ENCODE data around the gene CIDEC. TPM values are rescaled to one million over a fixed set of nuclear protein-coding genes. Genes with fewer than 3 reads are reported as not detected.
A peak's percentile ranks its signal among the peaks of the same experiment; 100 is the strongest.
"Not testable (repeated sequence)": the region's sequence is repeated elsewhere in the genome, so short reads cannot be mapped to it uniquely, and the experiment has no call there.

CIDEC gene
- total RNA-seq, 2 experiments from 2014 or later: not detected

GRCh38 chr3:9852528-9852927, 27.5 kb downstream of the CIDEC start:
- BruUV-seq (replicated peaks): no TSS peak
- no peaks in the 10 kb centered on the region for H3K36me3 ChIP-seq (ENCODE audit: insufficient read depth, low read length)
- TF ChIP-seq CTCF (conservative IDR thresholded peaks at IDR 0.05; ENCODE audit: low read length) (no peak), EZH2phosphoT487 (IDR thresholded peaks at IDR 0.05; ENCODE audit: borderline replicate concordance, low read depth, low read length) (no peak)
- ChIA-PET CTCF (ENCODE audit: unreplicated experiment) (no interaction called here), POLR2A (no interaction called here)
- no peak overlapping the region for H3K27ac ChIP-seq (ENCODE audit: low read depth, low read length, poor library complexity, severe bottlenecking)
- no peaks in the 10 kb centered on the region for H3K9me3 ChIP-seq (ENCODE audit: low read length)
- no peaks in the 10 kb centered on the region for H3K9me2 ChIP-seq (ENCODE audit: insufficient read depth, low read length)
- no peak overlapping the region for H3K4me3 ChIP-seq (ENCODE audit: low read depth, low read length, poor library complexity, severe bottlenecking)
- H3K4me2 ChIP-seq (ENCODE audit: low read length): no peak overlapping the region
- intact Hi-C loops (cut with micrococcal nuclease; ENCODE audit: unreplicated experiment): no loop called here
- H2AFZ ChIP-seq (ENCODE audit: low read length): no peak overlapping the region
- no peak for DNase-seq (ENCODE audit: low spot score)
- no peaks in the 10 kb centered on the region for H3K4me1 ChIP-seq (ENCODE audit: insufficient read depth, low read length, poor library complexity, severe bottlenecking)
- H4K20me1 ChIP-seq (ENCODE audit: insufficient read depth, low read length): no peaks in the 10 kb centered on the region
- H3K79me2 ChIP-seq (ENCODE audit: insufficient read depth, low read depth, low read length): no peaks in the 10 kb centered on the region

DNA sequence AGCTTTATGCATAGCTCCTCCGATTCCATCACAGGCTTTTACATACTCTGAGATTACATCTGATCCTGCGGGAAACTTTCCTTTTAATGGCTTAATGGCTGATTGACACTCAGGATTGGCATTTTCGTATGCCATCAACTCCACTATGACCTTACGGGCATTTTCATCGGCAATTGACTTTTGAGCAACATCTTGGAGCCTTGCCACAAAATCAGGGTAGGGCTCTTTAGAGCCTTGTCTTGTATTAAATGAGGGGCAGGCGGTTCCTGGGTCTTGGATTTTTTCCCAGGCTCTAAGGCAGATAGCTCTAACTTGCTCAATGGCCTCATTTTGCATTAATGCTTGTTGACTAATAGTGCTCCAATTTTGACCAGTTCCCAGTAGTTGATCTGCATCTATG, 28.1 kb downstream of the CIDEC start:
- H3K4me3 ChIP-seq (ENCODE audit: low read depth, low read length, poor library complexity, severe bottlenecking); H4K20me1 ChIP-seq (ENCODE audit: insufficient read depth, low read length); H3K9me3 ChIP-seq (ENCODE audit: low read length); H3K9me2 ChIP-seq (ENCODE audit: insufficient read depth, low read length); DNase-seq (ENCODE audit: low spot score); POLR2A ChIA-PET; H3K36me3 ChIP-seq (ENCODE audit: insufficient read depth, low read length); intact Hi-C loops (cut with micrococcal nuclease; ENCODE audit: unreplicated experiment); H3K79me2 ChIP-seq (ENCODE audit: insufficient read depth, low read depth, low read length); BruUV-seq (replicated peaks); CTCF ChIA-PET (ENCODE audit: unreplicated experiment); H2AFZ ChIP-seq (ENCODE audit: low read length); H3K4me1 ChIP-seq (ENCODE audit: insufficient read depth, low read length, poor library complexity, severe bottlenecking); H3K27ac ChIP-seq (ENCODE audit: low read depth, low read length, poor library complexity, severe bottlenecking); H3K4me2 ChIP-seq (ENCODE audit: low read length): not testable (repeated sequence)

DNA sequence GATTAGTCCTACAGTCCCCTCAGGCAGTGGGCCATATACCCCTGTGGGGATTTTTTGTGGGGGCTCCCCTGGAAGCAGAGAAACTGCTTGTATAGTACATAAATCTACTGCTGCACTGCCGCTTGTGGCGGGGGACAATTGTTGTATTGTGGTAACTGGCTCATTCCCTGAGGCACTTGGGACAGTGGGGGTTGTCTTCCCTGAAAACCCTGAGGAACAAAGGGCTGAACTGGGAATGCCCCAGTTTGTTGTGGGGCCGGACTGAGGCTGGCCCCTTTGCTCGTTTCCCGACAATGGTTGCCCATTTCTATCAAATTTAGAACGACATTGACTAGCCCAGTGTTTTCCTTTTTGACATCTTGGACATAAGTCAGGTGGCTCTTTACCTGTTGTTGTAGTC, 28.7 kb downstream of the CIDEC start:
- POLR2A ChIA-PET: interaction anchor here (1.6 kb wide), 1 partner anchor 81 kb away, joined by 4 read pairs; no protein-coding TSS in a partner anchor
- H3K79me2 ChIP-seq (ENCODE audit: insufficient read depth, low read depth, low read length); H3K27ac ChIP-seq (ENCODE audit: low read depth, low read length, poor library complexity, severe bottlenecking); intact Hi-C loops (cut with micrococcal nuclease; ENCODE audit: unreplicated experiment); DNase-seq (ENCODE audit: low spot score); BruUV-seq (replicated peaks); H3K4me3 ChIP-seq (ENCODE audit: low read depth, low read length, poor library complexity, severe bottlenecking); H3K9me2 ChIP-seq (ENCODE audit: insufficient read depth, low read length); H2AFZ ChIP-seq (ENCODE audit: low read length); CTCF ChIA-PET (ENCODE audit: unreplicated experiment); H4K20me1 ChIP-seq (ENCODE audit: insufficient read depth, low read length); H3K9me3 ChIP-seq (ENCODE audit: low read length); H3K36me3 ChIP-seq (ENCODE audit: insufficient read depth, low read length); H3K4me2 ChIP-seq (ENCODE audit: low read length); H3K4me1 ChIP-seq (ENCODE audit: insufficient read depth, low read length, poor library complexity, severe bottlenecking): not testable (repeated sequence)

- H3K79me2 ChIP-seq (ENCODE audit: insufficient read depth, low read depth, low read length); H3K4me3 ChIP-seq (ENCODE audit: low read depth, low read length, poor library complexity, severe bottlenecking); H2AFZ ChIP-seq (ENCODE audit: low read length); H3K9me2 ChIP-seq (ENCODE audit: insufficient read depth, low read length); intact Hi-C loops (cut with micrococcal nuclease; ENCODE audit: unreplicated experiment); H3K4me1 ChIP-seq (ENCODE audit: insufficient read depth, low read length, poor library complexity, severe bottlenecking); BruUV-seq (replicated peaks); H3K27ac ChIP-seq (ENCODE audit: low read depth, low read length, poor library complexity, severe bottlenecking); POLR2A ChIA-PET; H3K9me3 ChIP-seq (ENCODE audit: low read length); H3K36me3 ChIP-seq (ENCODE audit: insufficient read depth, low read length); H4K20me1 ChIP-seq (ENCODE audit: insufficient read depth, low read length); H3K4me2 ChIP-seq (ENCODE audit: low read length): not testable (repeated sequence)
- DNase-seq (ENCODE audit: low spot score): peak; percentile 55
- CTCF ChIA-PET (ENCODE audit: unreplicated experiment): interaction anchor here (0.6 kb wide), 1 partner anchor 8 kb away, joined by 3 read pairs; no protein-coding TSS in a partner anchor
- TF ChIP-seq CTCF (conservative IDR thresholded peaks at IDR 0.05; ENCODE audit: low read length): peak; percentile 74
These were observed 31.2 kb downstream of the CIDEC start for GRCh38 chr3:9848860-9849259.

- H4K20me1 ChIP-seq (ENCODE audit: insufficient read depth, low read length); H3K4me1 ChIP-seq (ENCODE audit: insufficient read depth, low read length, poor library complexity, severe bottlenecking); H3K9me2 ChIP-seq (ENCODE audit: insufficient read depth, low read length); DNase-seq (ENCODE audit: low spot score); H2AFZ ChIP-seq (ENCODE audit: low read length); H3K4me2 ChIP-seq (ENCODE audit: low read length); H3K4me3 ChIP-seq (ENCODE audit: low read depth, low read length, poor library complexity, severe bottlenecking); H3K36me3 ChIP-seq (ENCODE audit: insufficient read depth, low read length); POLR2A ChIA-PET; CTCF ChIA-PET (ENCODE audit: unreplicated experiment); H3K27ac ChIP-seq (ENCODE audit: low read depth, low read length, poor library complexity, severe bottlenecking); H3K9me3 ChIP-seq (ENCODE audit: low read length); intact Hi-C loops (cut with micrococcal nuclease; ENCODE audit: unreplicated experiment); BruUV-seq (replicated peaks); H3K79me2 ChIP-seq (ENCODE audit: insufficient read depth, low read depth, low read length): not testable (repeated sequence)
These were observed 32.2 kb downstream of the CIDEC start for GRCh38 chr3:9847870-9848269.

Data from OCI-LY7 (cell line).